T-helper 2 cell treated with Interferon-gamma antibody and Interleukin-4, amounts not matched to agents 100 ng/mL and 5 ng/mL, for 36 hours (primary cell): Measurements from ENCODE around the gene GLB1L2. TPM values are rescaled to one million over a fixed set of nuclear protein-coding genes. Genes with fewer than 3 reads are reported as not detected.

ENCODE experiments used
- intact Hi-C: fragments of 100-400 bp; cut with micrococcal nuclease; formaldehyde crosslinking; loops from one replicate; pipeline ENCODE4 v1.15.1; 2023
- total RNA-seq: library from RNA; stranded (reverse); gene quantifications from 2 replicates; pipeline ENCODE4 v1.2.3, GENCODE V29; 2022

Gene GLB1L2
- total RNA-seq, 1 donor from 2014 or later, result 2.0 TPM

GRCh38 chr11:134382257-134382656, 50.5 kb downstream of the GLB1L2 start:
- intact Hi-C loops, result no loop called here

GRCh38 chr11:134382830-134383229, 51.0 kb downstream of the GLB1L2 start:
- intact Hi-C loops, result no loop called here

DNA sequence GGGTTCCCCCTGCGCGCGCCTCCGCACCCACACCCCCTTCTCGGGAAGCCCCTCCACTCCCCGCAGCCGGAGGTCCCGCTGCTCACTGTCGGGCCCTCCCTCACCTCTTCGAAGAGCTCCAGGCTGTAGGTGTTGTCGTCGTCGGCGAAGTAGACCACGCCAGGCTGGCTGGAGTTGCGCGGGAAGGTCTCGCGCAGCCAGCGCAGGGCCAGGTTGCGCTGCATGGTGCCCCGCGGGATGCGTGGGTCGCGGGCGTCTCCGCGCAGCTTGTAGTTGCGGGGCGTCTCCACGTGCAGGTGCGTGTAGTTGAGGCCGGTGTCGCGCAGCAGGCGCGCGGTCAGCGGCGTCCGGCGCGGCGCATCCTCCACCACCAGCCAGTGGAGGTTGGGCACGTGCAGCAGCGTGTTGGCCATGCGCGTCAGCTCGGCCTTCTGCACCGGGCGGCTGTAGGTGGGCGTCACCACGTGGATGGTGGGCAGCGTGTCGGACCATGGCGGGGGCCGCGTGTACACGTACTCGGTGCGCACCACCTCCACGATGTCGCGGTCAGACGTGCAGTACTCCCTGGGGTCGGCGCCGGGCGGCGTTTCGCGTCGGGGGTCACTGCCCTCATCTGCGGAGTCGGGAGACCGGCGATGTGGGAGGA, 51.9 kb downstream of the GLB1L2 start:
- intact Hi-C loops, result no loop called here

DNA sequence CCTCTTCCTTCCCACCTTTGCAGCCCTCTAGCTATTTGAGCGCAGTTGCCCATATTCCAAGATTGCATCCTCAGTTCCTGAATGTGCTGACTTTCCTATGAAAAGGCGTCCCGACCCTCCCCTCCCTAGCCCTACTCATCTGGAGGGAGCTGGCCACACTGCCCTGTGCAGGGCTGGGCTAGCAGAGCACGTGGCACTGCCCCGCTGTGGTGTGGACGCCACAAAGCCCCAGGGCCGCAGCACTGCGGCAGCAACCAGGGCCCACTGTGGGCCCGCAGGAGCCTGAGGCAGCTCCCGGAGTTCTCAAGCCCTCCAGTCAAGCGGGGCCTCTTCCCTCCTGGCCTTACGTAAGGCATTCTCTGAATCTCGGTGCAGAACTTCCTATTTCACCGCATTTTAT, 52.6 kb downstream of the GLB1L2 start:
- intact Hi-C loops, result no loop called here

DNA sequence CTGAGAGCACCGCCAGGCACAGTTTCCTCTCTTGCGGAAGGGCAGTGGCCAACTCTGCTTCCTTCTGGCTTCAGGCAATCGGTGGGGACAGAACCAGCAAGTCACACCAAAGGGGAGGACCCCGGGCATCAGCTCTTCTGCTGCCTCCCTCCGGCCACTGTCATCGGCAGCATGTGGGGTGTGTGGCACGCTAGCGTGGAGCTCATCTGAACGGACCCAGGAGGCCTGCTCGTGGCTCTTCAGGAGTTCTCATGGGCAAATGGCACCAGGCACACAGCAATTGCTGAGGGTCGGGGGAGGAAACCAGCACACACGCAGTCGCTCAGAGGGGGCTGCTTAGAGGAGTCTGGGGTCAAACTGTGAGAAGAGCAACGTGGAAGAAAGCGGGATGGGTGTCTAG, 53.4 kb downstream of the GLB1L2 start:
- intact Hi-C loops, result no loop called here

GRCh38 chr11:134385774-134386565, 54.2 kb downstream of the GLB1L2 start:
- intact Hi-C loops, result no loop called here

GRCh38 chr11:134386945-134387344, 55.2 kb downstream of the GLB1L2 start:
- intact Hi-C loops, result no loop called here

DNA sequence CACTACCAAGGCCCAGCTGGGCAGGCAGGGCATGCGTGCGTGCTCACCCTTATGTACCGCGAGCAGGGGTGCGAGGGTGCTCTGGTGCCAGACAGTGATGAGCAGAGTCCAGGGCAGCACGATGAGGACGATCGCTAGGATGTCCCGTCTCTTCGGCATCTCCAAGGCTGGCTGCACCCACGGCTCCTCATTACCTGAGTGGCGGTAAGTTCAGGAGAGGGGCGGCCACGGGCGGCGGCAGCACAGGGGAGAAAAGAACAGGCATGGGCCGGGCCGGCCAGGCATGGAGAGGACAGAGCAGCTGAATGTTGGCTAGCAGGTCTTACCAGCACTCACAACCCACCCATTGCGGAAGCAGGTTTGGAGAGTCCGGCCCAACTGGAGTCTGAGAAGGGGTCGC, 55.7 kb downstream of the GLB1L2 start:
- intact Hi-C loops, result no loop called here

DNA sequence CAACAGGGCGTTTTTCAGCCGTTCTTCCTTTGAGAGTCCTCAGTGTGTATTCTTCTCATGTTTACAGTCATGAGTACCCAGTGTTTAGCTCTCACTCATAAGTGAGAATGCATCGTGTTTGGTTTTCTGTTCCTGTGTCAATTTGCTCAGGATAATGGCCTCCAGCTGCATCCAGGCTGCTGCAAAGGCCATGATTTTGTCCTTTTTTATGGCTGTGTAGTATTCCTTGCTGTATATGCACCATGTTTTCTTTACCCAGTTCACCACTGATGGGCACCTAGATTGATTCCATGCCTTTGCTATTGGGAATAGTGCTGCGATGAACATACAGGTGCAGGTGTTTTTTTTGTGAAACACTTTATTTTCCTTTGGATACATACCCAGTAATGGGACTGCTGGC, 56.8 kb downstream of the GLB1L2 start:
- intact Hi-C loops, result no loop called here

- intact Hi-C loops, result no loop called here
Measured at GRCh38 chr11:134389464-134390180, 57.8 kb downstream of the GLB1L2 start.

GRCh38 chr11:134390706-134391569, 59.1 kb downstream of the GLB1L2 start:
- intact Hi-C loops, result no loop called here

DNA sequence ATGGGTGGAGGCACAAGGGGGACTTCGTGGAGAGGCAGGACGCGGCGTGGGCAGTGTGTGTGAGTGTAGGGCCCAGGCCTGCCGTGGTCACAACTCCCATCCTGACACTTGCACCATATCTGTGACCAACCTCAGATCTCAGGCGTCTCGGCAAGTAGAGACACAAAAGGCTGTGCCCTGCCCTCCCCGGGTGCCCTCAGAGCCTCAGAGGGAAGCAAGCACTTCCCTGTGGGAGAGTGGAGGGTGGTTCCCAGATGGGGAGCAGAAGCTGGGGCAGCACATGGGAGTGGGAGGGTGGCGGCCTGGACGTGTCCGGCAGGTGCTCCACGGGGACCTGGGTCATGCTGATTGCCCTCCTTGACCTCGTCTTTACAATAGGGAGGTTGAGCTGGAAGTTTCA, 59.9 kb downstream of the GLB1L2 start:
- intact Hi-C loops, result no loop called here

GRCh38 chr11:134392953-134393615, 61.3 kb downstream of the GLB1L2 start:
- intact Hi-C loops, result no loop called here

- intact Hi-C loops, result no loop called here
Measured at GRCh38 chr11:134393638-134394037, 61.9 kb downstream of the GLB1L2 start.

DNA sequence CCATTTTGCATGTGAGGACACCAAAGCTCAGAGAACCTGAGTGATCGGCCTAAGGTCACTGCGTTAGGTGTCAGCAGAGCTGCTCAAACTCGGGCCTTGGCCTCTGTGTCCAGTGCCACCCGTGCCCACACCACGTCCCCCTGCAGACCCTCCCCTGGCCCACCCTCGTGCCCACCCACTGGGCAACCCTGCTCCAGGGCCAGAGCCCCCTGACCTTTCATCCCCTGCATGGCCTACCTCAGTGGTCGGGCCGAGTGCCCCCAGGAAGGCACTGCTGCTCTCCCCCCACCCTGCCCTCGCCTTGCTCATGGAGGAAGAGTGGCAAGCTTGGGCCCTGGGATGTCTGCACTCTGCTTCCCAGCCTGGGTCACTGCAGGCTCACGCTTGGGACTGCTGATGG, 62.5 kb downstream of the GLB1L2 start:
- intact Hi-C loops, result no loop called here

- intact Hi-C loops, result no loop called here
Measured at GRCh38 chr11:134395002-134395401, 63.2 kb downstream of the GLB1L2 start.

GRCh38 chr11:134397304-134398078, 65.7 kb downstream of the GLB1L2 start:
- intact Hi-C loops, result no loop called here

DNA sequence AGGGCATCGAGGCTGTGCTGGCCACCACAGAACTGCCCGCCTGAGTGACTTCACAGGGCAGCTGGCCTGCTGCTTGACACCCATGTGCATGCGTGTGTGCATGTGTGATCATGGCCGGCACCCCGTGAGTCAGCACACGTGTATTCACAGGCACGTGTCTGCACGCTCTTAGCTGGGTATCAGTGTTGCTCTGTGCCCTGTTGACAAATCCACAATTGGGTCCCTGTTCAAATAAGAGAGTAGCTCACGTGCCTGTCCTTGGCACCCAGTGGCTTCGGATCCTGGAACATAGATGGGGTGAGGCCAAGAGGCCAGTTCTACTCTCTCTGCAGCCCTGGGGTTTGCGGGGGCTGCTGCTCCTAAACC, 66.3 kb downstream of the GLB1L2 start:
- intact Hi-C loops, result no loop called here

DNA sequence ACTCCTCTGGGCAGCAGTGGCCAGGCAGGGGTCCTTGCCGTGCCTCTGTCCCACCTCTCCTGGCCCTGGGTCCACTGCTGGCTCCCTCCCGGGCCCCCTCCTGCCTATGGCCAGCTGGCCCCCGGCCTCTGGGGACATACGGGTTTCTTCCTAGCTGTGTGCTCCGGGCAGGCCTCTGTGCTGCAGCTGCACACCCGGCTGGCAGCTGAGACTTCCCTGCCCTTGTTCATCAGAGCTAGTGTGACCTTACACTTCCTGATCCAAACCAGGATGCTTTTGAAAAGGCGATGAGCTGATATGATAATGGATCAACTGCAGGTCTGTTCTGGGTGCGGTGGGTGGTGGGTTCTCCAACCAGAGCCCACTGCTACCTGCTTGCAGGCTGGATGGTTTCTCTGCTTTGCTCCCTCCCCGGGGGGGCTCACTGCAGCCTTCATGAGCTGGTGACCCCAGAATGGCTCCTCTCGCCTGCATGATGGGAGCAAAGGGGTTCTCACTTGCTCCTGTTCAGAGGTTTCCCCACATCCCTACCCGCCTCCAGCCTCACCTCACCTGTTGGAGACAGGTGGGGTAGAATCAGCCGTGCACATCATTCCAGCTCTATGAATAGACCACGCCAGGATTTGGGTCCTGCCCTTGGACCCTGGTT, 67.0 kb downstream of the GLB1L2 start:
- intact Hi-C loops, result no loop called here

DNA sequence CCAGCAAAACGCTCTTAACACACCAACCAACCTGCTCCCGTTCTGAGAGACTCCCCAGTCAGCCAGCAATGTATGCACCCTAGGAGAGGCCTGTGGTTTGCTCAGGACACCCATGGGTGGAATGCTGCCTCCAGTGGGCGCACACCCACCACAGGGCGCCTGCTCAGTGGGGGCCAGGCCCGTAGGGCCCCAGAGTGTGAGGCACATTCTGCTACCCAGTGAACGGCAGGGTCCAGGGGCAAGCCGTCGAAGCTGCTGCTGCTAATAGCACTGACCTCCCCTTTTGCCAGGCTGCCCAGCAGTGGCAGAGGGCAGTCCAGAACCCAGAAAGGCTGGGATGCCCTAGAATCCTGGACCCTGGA, 67.5 kb downstream of the GLB1L2 start:
- intact Hi-C loops, result no loop called here
